HepG2 (cell line): ENCODE data around the gene CLEC5A. TPM values are rescaled to one million over a fixed set of nuclear protein-coding genes. Genes with fewer than 3 reads are reported as not detected.

Source experiments
- ATAC-seq: fragments of 200-7000 bp; cut with Tn5 transposase; 3 replicates; pipeline ENCODE4 v1.9.1; 2020; ENCODE audit warnings: mild to moderate bottlenecking, moderate library complexity
- BruUV-seq: library from RNA; stranded (reverse); fragments of 400-500 nt; replicated peaks from 2 replicates; lab custom pipeline; 2021; lab: Mats Ljungman, UMichigan
- CTCF ChIA-PET: fragments of 300-600 bp; formaldehyde crosslinking; extraction: SDS; loops from one replicate; lab custom pipeline; 2021; ENCODE audit warnings: low total read pairs, inconsistent platforms, low intra/inter-chr PET ratio; lab: Yijun Ruan, JAX
- POLR2A ChIA-PET: fragments of 350-600 bp; sonication (Branson Sonifier 250); formaldehyde crosslinking; loops from one replicate; lab custom pipeline; 2020; ENCODE audit warnings: antibody characterized with exemption, inconsistent platforms; lab: Yijun Ruan, JAX
- DNase-seq: peaks from one replicate; pipeline ENCODE4 v3.0.0-alpha.2; 2015; ENCODE audit warnings: low spot score
- FAIRE-seq: peaks from 3 replicates; lab custom pipeline; 2011; peaks lifted over from hg19 to GRCh38; lab: Jason Lieb, UNC
- H2AFZ ChIP-seq: one replicate; pipeline ENCODE4 v1.6.1; 2011; ENCODE audit warnings: low read length, inconsistent platforms
- H3K27ac ChIP-seq: fragments of 300-600 bp; 3 replicates; pipeline ENCODE4 v1.8.0; 2011; ENCODE audit warnings: mixed run types, mild to moderate bottlenecking, mixed read lengths, low read length, inconsistent platforms; ENCODE audit not compliant: insufficient read depth; ENCODE audit errors: extremely low read length
- H3K27me3 ChIP-seq, 2 experiments: fragments of 200-600 bp in 1 of 2; 2 replicates in 1 of 2; 3 replicates in 1 of 2; pipeline versions ENCODE4 v1.6.0 to v1.8.0; 2011; ENCODE audit warnings: low read length in 2 of 2, mild to moderate bottlenecking in 2 of 2, moderate library complexity in 2 of 2, inconsistent platforms in 1 of 2; ENCODE audit not compliant: insufficient read depth in 2 of 2, control insufficient read depth in 1 of 2
- H3K36me3 ChIP-seq, 2 experiments: fragments of 200-600 bp in 1 of 2; replicated peaks in 1 of 2; 2 replicates in 1 of 2; 3 replicates in 1 of 2; pipeline versions ENCODE4 v1.5.1 to v1.8.0; 2011; ENCODE audit warnings: low read length in 2 of 2, inconsistent platforms in 1 of 2; ENCODE audit not compliant: insufficient read depth in 2 of 2, control insufficient read depth in 1 of 2
- H3K4me1 ChIP-seq: 2 replicates; pipeline ENCODE4 v1.5.1; 2012; ENCODE audit warnings: low read length, inconsistent platforms; ENCODE audit not compliant: insufficient read depth
- H3K4me2 ChIP-seq: 2 replicates; pipeline ENCODE4 v1.6.0; 2011; ENCODE audit warnings: low read depth, low read length, inconsistent platforms
- H3K4me3 ChIP-seq, 3 experiments: fragments of 200-600 bp in 1 of 3; sonication (generic), shearing (Covaris generic) in 1 of 3; replicated peaks in 1 of 3; 2 replicates each; pipeline ENCODE4 v1.5.1; 2011 to 2016; ENCODE audit warnings: low read length in 3 of 3, inconsistent platforms in 2 of 3, low read depth in 2 of 3, mild to moderate bottlenecking in 2 of 3, control low read depth in 1 of 3, mixed read lengths in 1 of 3; ENCODE audit not compliant: insufficient read depth in 1 of 3
- H3K79me2 ChIP-seq: one replicate; pipeline ENCODE4 v1.6.1; 2011; ENCODE audit warnings: low read length, inconsistent platforms; ENCODE audit not compliant: insufficient read depth
- H3K9ac ChIP-seq: 2 replicates; pipeline ENCODE4 v1.6.0; 2011; ENCODE audit warnings: mild to moderate bottlenecking, low read depth, low read length, inconsistent platforms; ENCODE audit not compliant: insufficient read depth
- H3K9me3 ChIP-seq: 2 replicates; pipeline ENCODE4 v1.5.1; 2012; ENCODE audit warnings: mild to moderate bottlenecking, low read length
- H4K20me1 ChIP-seq: 2 replicates; pipeline ENCODE4 v1.6.0; 2011; ENCODE audit warnings: inconsistent platforms, mild to moderate bottlenecking, low read length, moderate library complexity; ENCODE audit not compliant: insufficient read depth
- ARHGAP35 ChIP-seq: sonication (generic); formaldehyde crosslinking; IDR thresholded peaks from 2 replicates; pipeline ENCODE4 v1.9.0; 2022; ENCODE audit warnings: mild to moderate bottlenecking, inconsistent platforms, moderate library complexity, missing genetic modification reagents, borderline replicate concordance
- CBX1 ChIP-seq: IDR thresholded peaks from one replicate; pipeline ENCODE4 v1.6.1; 2016; ENCODE audit warnings: antibody characterized with exemption, low read depth
- GMEB2 ChIP-seq: IDR thresholded peaks from 2 replicates; pipeline ENCODE4 v1.6.1; 2016; ENCODE audit warnings: missing biosample characterization, missing genetic modification reagents, low read depth
- MYC ChIP-seq: sonication (generic); formaldehyde crosslinking; IDR thresholded peaks from 2 replicates; pipeline ENCODE4 v1.9.0; 2021; ENCODE audit warnings: missing genetic modification reagents, borderline replicate concordance
- U2AF2 ChIP-seq: fragments of 200-400 bp; formaldehyde crosslinking; IDR thresholded peaks from 2 replicates; pipeline ENCODE4 v1.6.1; 2017; ENCODE audit warnings: low read depth, mild to moderate bottlenecking, low read length
- ZBTB7B ChIP-seq: sonication (generic); formaldehyde crosslinking; IDR thresholded peaks from 2 replicates; pipeline ENCODE4 v1.4.0; 2020; ENCODE audit warnings: missing genetic modification reagents
- ZFP36L2 ChIP-seq: sonication (generic); formaldehyde crosslinking; IDR thresholded peaks from 2 replicates; pipeline ENCODE4 v1.4.0; 2020; ENCODE audit warnings: missing genetic modification reagents
- ZKSCAN5 ChIP-seq: sonication (generic); formaldehyde crosslinking; IDR thresholded peaks from 2 replicates; pipeline ENCODE4 v1.5.1; 2020; ENCODE audit warnings: mild to moderate bottlenecking, missing genetic modification reagents
- ZNF235 ChIP-seq: sonication (generic); formaldehyde crosslinking; IDR thresholded peaks from 2 replicates; pipeline ENCODE4 v1.8.1; 2023; ENCODE audit warnings: mild to moderate bottlenecking, missing genetic modification reagents, borderline replicate concordance
- ZNF770 ChIP-seq: sonication (generic); formaldehyde crosslinking; IDR thresholded peaks from 2 replicates; pipeline ENCODE4 v1.5.0; 2020; ENCODE audit warnings: mild to moderate bottlenecking, missing genetic modification reagents
- ZSCAN30 ChIP-seq: sonication (generic); formaldehyde crosslinking; IDR thresholded peaks from 2 replicates; pipeline ENCODE4 v1.5.0; 2020; ENCODE audit warnings: mild to moderate bottlenecking, missing genetic modification reagents
- WGBS: methylation state at CpG from one replicate; pipeline ENCODE4 v1.1.6; 2017; ENCODE audit warnings: low lambda C conversion rate; 5-methylcytosine and 5-hydroxymethylcytosine counted together
- in situ Hi-C: cut with HindIII; loops from 2 replicates; pipeline ENCODE4 v1.10.0; 2017; ENCODE audit warnings: low pct_unique_long_range_greater_than_20kb; ENCODE audit not compliant: extremely low pct_ligation_motif_present
- intact Hi-C: fragments of 100-400 bp; cut with micrococcal nuclease; formaldehyde crosslinking; loops from one replicate; pipeline ENCODE4 v1.10.0; 2022; ENCODE audit not compliant: unreplicated experiment
- polyA plus RNA-seq, 8 experiments: library from polyadenylated mRNA; depleted of rRNA in 3 of 8; stranded (reverse) in 7 of 8; unstranded in 1 of 8; fragments of >200 nt; fragmentation: Illumina TruSeq in 4 of 8; extraction: Trizol in 4 of 8; gene quantifications; 2 replicates each; pipeline versions ENCODE4 v1.2.1 to v1.2.3, GENCODE V29; 2011 to 2016; ENCODE audit warnings: low read depth in 4 of 8, missing spikeins in 1 of 8, mixed read lengths in 1 of 8; ENCODE audit not compliant: insufficient read depth in 1 of 8
- total RNA-seq, 5 experiments: library from RNA; depleted of rRNA; stranded (reverse); fragments of >200 nt; fragmentation: Illumina TruSeq; extraction: Trizol; gene quantifications; 2 replicates each; pipeline ENCODE4 v1.2.3, GENCODE V29; 2016; ENCODE audit warnings: low read depth in 1 of 5

The CLEC5A gene
- total and polyA plus RNA-seq, 2 of the 13 experiments (the other 11 are each of a cell fraction or from before 2014, with no cell fraction given) = not detected

- H3K36me3 ChIP-seq = no peaks in the 10 kb centered on the region
- 12% methylated on average over 4 of the region's 4 CpGs for WGBS
- intact Hi-C loops (no loop called here), in situ Hi-C loops (no loop called here)
- FAIRE-seq (no peak), DNase-seq (no peak), ATAC-seq (no peak)
- H4K20me1 ChIP-seq = no peaks in the 10 kb centered on the region
- TF ChIP-seq GMEB2 (CRISPR knock-in tag) (no peak), ZFP36L2 (CRISPR knock-in tag) (no peak), ZSCAN30 (CRISPR knock-in tag) (no peak), MYC (CRISPR knock-in tag) (no peak), CBX1 (no peak), ARHGAP35 (CRISPR knock-in tag) (no peak), U2AF2 (no peak), ZNF235 (no peak), ZKSCAN5 (CRISPR knock-in tag) (no peak), ZBTB7B (no peak), ZNF770 (no peak)
- no peak overlapping the region for H3K4me2 ChIP-seq
- H3K79me2 ChIP-seq = no peaks in the 10 kb centered on the region
- H3K4me1 ChIP-seq = no peaks in the 10 kb centered on the region
- POLR2A ChIA-PET = no interaction called here
- CTCF ChIA-PET = no interaction called here
- no peak overlapping the region for H2AFZ ChIP-seq
- BruUV-seq = no TSS peak
- H3K27ac ChIP-seq = no peak overlapping the region
- no peak overlapping the region for H3K9ac ChIP-seq
- no peaks in the 10 kb centered on the region for H3K27me3 ChIP-seq
- no peaks in the 10 kb centered on the region for H3K9me3 ChIP-seq
- H3K4me3 ChIP-seq = no peak overlapping the region
Observed at GRCh38 chr7:141992688-141993087, 45.9 kb upstream of the CLEC5A start.
